Right lobe of liver (tissue), 6 donors: ENCODE data around the gene TRIM31. TPM values are rescaled to one million over a fixed set of nuclear protein-coding genes. Genes with fewer than 3 reads are reported as not detected.

Experiments used
- ATAC-seq, 4 donors: fragments of 200-7000 bp; cut with Tn5 transposase; one replicate each; pipeline ENCODE4 v1.9.1; 2020; ENCODE audit warnings: mild to moderate bottlenecking in 4 of 4, moderate library complexity in 4 of 4
- DNase-seq, 3 donors: peaks; one replicate each; pipeline ENCODE4 v3.0.0-alpha.2; 2020
- H3K27ac ChIP-seq, 3 donors: fragments of 200-600 bp; one replicate each; pipeline ENCODE4 v1.8.0; 2022
- H3K27me3 ChIP-seq, 2 donors: fragments of 200-600 bp; one replicate each; pipeline ENCODE4 v1.8.0; 2022
- H3K36me3 ChIP-seq, 4 donors: fragments of 200-600 bp; sonication (generic) in 1 of 4; one replicate each; pipeline versions ENCODE4 v1.5.1 to v1.8.0; 2017 to 2022; ENCODE audit warnings: control low read depth in 1 of 4
- H3K4me1 ChIP-seq, 4 donors: fragments of 200-600 bp; sonication (generic) in 1 of 4; one replicate each; pipeline versions ENCODE4 v1.5.1 to v1.8.0; 2017 to 2022; ENCODE audit warnings: control low read depth in 1 of 4
- H3K4me3 ChIP-seq, 3 donors: fragments of 200-600 bp; one replicate each; pipeline ENCODE4 v1.8.0; 2022
- H3K9me3 ChIP-seq, 4 donors: fragments of 200-600 bp; sonication (generic) in 1 of 4; one replicate each; pipeline versions ENCODE4 v1.5.1 to v1.8.0; 2017 to 2022; ENCODE audit warnings: control low read depth in 1 of 4
- CTCF ChIP-seq, 4 donors: fragments of 200-600 bp in 3 of 4; fragments of 450-650 bp in 1 of 4; IDR thresholded peaks; one replicate each; pipeline versions ENCODE4 v1.5.1 to v1.8.0; 2016 to 2022; ENCODE audit warnings: antibody characterized with exemption in 4 of 4, mild to moderate bottlenecking in 2 of 4
- POLR2A ChIP-seq: fragments of 450-650 bp; IDR thresholded peaks from one replicate; pipeline ENCODE4 v1.6.1; 2017; ENCODE audit warnings: antibody characterized with exemption, mild to moderate bottlenecking
- WGBS: methylation state at CpG from one replicate; pipeline ENCODE4 v1.1.6; 2018; ENCODE audit warnings: low coverage, low lambda C conversion rate; ENCODE audit not compliant: insufficient coverage; ENCODE audit errors: missing lambda C conversion rate; 5-methylcytosine and 5-hydroxymethylcytosine counted together
- intact Hi-C, 2 donors: fragments of 100-400 bp; cut with DNase I; formaldehyde crosslinking; loops; one replicate each; pipeline versions ENCODE4 v1.11.2 to v1.14.1; 2022
- total RNA-seq, 6 experiments: library from RNA; depleted of rRNA in 2 of 6; stranded (reverse); fragments of >200 nt in 2 of 6; fragmentation: NEBNext Ultra II Directional in 3 of 6; extraction: Animal tissue kit (Norgen Biotek cat#: 25700) in 3 of 6; gene quantifications; one replicate each; pipeline versions ENCODE4 v1.1.0 to v1.2.4, GENCODE V29; 2016 to 2023
- donor health status: DM: no; HTN: yes; CAD: no.
- donor health status: DM: no; HTN: no; CAD: no.
- donor health status: DM: no; HTN: no; CAD: no.
- donor health status: DM: no; HTN: yes; CAD: no.
- donor health status: DM: no; HTN: yes; CAD: no.

The TRIM31 gene
- total RNA-seq, 6 experiments from 2014 or later: 0.32 to 5.1 (median 0.60) TPM

GRCh38 chr6:30077218-30077617 is 35.7 kb downstream of the TRIM31 start:
- no peak for ATAC-seq
- WGBS: 38% methylated on average over 4 of the region's 4 CpGs
- TF ChIP-seq POLR2A: no peak
- TF ChIP-seq CTCF (IDR thresholded peaks at IDR 0.05): no peak
- Histone ChIP-seq H3K36me3 (no peaks in the 10 kb centered on the region), H3K27me3 (peaks cover 0 to 9% of the 10 kb centered on the region in 2 donors), H3K4me3 (no peak overlapping the region), H3K9me3 (no peaks in the 10 kb centered on the region), H3K4me1 (peaks cover 0 to 12% (median 0%) of the 10 kb centered on the region in 4 donors), H3K27ac (no peak overlapping the region)
- no peak for DNase-seq
- intact Hi-C loops: no loop called here

GRCh38 chr6:30075790-30076732 is 36.8 kb downstream of the TRIM31 start:
- peak in 1 of 3 donors; percentile 29 for DNase-seq
- intact Hi-C loops: no loop called here
- no peak overlapping the region for H3K4me3 ChIP-seq
- H3K36me3 ChIP-seq: no peaks in the 10 kb centered on the region
- H3K27ac ChIP-seq: no peak overlapping the region
- peaks cover 0 to 15% (median 0%) of the 10 kb centered on the region in 4 donors for H3K4me1 ChIP-seq
- ATAC-seq: peak; percentile 58 to 65 (median 62)
- WGBS: 32% methylated on average over 7 of the region's 22 CpGs
- no peaks in the 10 kb centered on the region for H3K9me3 ChIP-seq
- peaks cover 0 to 9% of the 10 kb centered on the region in 2 donors for H3K27me3 ChIP-seq
- TF ChIP-seq CTCF (IDR thresholded peaks at IDR 0.05) (peak in 3 of 4 donors; percentile 23 to 37 (median 23)), POLR2A (no peak)

GRCh38 chr6:30075094-30075789 is 37.6 kb downstream of the TRIM31 start, which contains the start of gene RNF39:
Gene RNF39 (minus strand): TSS chr6:30075769. CDS start chr6:30075585, 184 bp downstream.
- no peak for TF ChIP-seq CTCF (IDR thresholded peaks at IDR 0.05)
- no peak for TF ChIP-seq POLR2A
- WGBS: 4% methylated on average over 31 of the region's 64 CpGs
- DNase-seq (no peak), ATAC-seq (peak in 1 of 4 donors; percentile 17)
- peaks cover 0 to 19% (median 0%) of the 10 kb centered on the region in 4 donors for H3K4me1 ChIP-seq
- peaks cover 0 to 9% of the 10 kb centered on the region in 2 donors for H3K27me3 ChIP-seq
- peak within 1 kb of the TSS in 1 of 3 donors; percentile 4 for H3K4me3 ChIP-seq
- H3K36me3 ChIP-seq: no peaks in the 10 kb centered on the region
- no peaks in the 10 kb centered on the region for H3K9me3 ChIP-seq
- intact Hi-C loops: no loop called here
- H3K27ac ChIP-seq: no peak within 1 kb of the TSS

GRCh38 chr6:30074331-30075093 is 38.4 kb downstream of the TRIM31 start:
- intact Hi-C loops: no loop called here
- Histone ChIP-seq H3K4me1 (peaks cover 0 to 19% (median 0%) of the 10 kb centered on the region in 4 donors), H3K27me3 (peaks cover 0 to 9% of the 10 kb centered on the region in 2 donors), H3K9me3 (no peaks in the 10 kb centered on the region), H3K36me3 (no peaks in the 10 kb centered on the region), H3K4me3 (no peak overlapping the region), H3K27ac (no peak overlapping the region)
- 3% methylated on average over 29 of the region's 37 CpGs for WGBS
- no peak for DNase-seq
- TF ChIP-seq POLR2A (no peak), CTCF (IDR thresholded peaks at IDR 0.05) (no peak)
- ATAC-seq: no peak
